Upper lobe of left lung (tissue), 4 donors: ENCODE measurements around the gene RPAP2.

Source experiments
- EP300 ChIP-seq, 4 donors: sonication (generic); formaldehyde crosslinking; IDR thresholded peaks; one replicate each; pipeline ENCODE4 v1.5.1; 2017; ENCODE audit warnings: antibody characterized with exemption in 4 of 4, control low read depth in 2 of 4
- POLR2A ChIP-seq, 4 donors: fragments of 450-650 bp; IDR thresholded peaks; one replicate each; pipeline ENCODE4 v1.5.1; 2016 to 2017; ENCODE audit warnings: antibody characterized with exemption in 4 of 4, mild to moderate bottlenecking in 2 of 4
- POLR2AphosphoS5 ChIP-seq, 2 donors: sonication (generic); formaldehyde crosslinking; IDR thresholded peaks; one replicate each; pipeline ENCODE4 v1.5.1; 2017; ENCODE audit warnings: antibody characterized with exemption in 2 of 2
- TF ChIP-seq, protein P1 (sequence below), 6 experiments: fragments of 450-650 bp in 4 of 6; fragments of 200-600 bp in 2 of 6; sonication (generic) in 2 of 6; IDR thresholded peaks; one replicate each; pipeline ENCODE4 v1.5.1; 2016 to 2019; ENCODE audit warnings: antibody characterized with exemption in 6 of 6

DNA sequence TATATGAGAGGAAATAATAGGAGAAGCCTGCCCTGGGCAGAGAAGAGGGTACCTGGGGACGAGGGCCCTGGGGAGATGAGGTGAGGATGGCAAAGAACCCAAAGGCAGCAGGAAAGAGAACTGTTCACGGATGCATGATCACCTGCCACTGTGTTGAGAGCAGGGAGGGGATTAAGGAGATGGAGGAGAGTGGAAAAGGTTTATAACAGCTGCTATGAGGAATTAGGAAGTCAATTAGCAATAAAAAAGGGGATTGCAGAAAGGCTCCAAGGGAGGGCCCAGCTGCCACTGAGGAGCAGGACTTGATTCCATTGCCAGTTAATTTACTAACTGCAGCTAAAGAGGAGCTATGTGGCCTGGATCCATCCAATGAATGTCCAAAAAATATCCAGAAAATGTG is 126.8 kb downstream of the RPAP2 start:
- TF ChIP-seq, protein P1, sequence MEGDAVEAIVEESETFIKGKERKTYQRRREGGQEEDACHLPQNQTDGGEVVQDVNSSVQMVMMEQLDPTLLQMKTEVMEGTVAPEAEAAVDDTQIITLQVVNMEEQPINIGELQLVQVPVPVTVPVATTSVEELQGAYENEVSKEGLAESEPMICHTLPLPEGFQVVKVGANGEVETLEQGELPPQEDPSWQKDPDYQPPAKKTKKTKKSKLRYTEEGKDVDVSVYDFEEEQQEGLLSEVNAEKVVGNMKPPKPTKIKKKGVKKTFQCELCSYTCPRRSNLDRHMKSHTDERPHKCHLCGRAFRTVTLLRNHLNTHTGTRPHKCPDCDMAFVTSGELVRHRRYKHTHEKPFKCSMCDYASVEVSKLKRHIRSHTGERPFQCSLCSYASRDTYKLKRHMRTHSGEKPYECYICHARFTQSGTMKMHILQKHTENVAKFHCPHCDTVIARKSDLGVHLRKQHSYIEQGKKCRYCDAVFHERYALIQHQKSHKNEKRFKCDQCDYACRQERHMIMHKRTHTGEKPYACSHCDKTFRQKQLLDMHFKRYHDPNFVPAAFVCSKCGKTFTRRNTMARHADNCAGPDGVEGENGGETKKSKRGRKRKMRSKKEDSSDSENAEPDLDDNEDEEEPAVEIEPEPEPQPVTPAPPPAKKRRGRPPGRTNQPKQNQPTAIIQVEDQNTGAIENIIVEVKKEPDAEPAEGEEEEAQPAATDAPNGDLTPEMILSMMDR (IDR thresholded peaks at IDR 0.05), result no peak
- TF ChIP-seq POLR2A (IDR thresholded peaks at IDR 0.05) (no peak), POLR2AphosphoS5 (IDR thresholded peaks at IDR 0.05) (no peak), EP300 (IDR thresholded peaks at IDR 0.05) (no peak)
